Tibial artery (tissue), 4 donors: ENCODE results near the gene ISL1.

ENCODE experiments used
- DNase-seq, 2 donors: peaks; one replicate each; pipeline ENCODE4 v3.0.0-alpha.2; 2019
- H3K27ac ChIP-seq, 2 donors: fragments of 200-600 bp; sonication (generic) in 1 of 2; 1 replicate in 1 of 2; 2 replicates in 1 of 2; pipeline ENCODE4 v1.5.1; 2018 to 2019; ENCODE audit warnings: mild to moderate bottlenecking in 1 of 2
- H3K27me3 ChIP-seq, 2 donors: fragments of 200-600 bp; sonication (generic) in 1 of 2; one replicate each; pipeline versions ENCODE4 v1.5.1 to v1.6.0; 2016 to 2019
- H3K36me3 ChIP-seq, 3 donors: fragments of 200-600 bp; sonication (generic) in 2 of 3; one replicate each; pipeline ENCODE4 v1.5.1; 2016 to 2019; ENCODE audit warnings: mild to moderate bottlenecking in 2 of 3
- H3K4me1 ChIP-seq, 4 donors: fragments of 200-600 bp; sonication (generic) in 2 of 4; 1 replicate in 3 of 4; 2 replicates in 1 of 4; pipeline ENCODE4 v1.5.1; 2016 to 2019
- H3K4me3 ChIP-seq, 2 donors: fragments of 200-600 bp; sonication (generic) in 1 of 2; 1 replicate in 1 of 2; 2 replicates in 1 of 2; pipeline ENCODE4 v1.5.1; 2018 to 2019; ENCODE audit warnings: mild to moderate bottlenecking in 2 of 2
- H3K9me3 ChIP-seq, 3 donors: fragments of 200-600 bp; sonication (generic) in 1 of 3; one replicate each; pipeline ENCODE4 v1.5.1; 2016 to 2019
- intact Hi-C: fragments of 100-400 bp; cut with DNase I; formaldehyde crosslinking; loops from one replicate; pipeline ENCODE4 v1.15.0; 2023; ENCODE audit warnings: low total_unique reads
- TF ChIP-seq, protein P1 (sequence below), 2 experiments: fragments of 200-600 bp in 1 of 2; fragments of 450-650 bp in 1 of 2; IDR thresholded peaks; one replicate each; pipeline ENCODE4 v1.5.1; 2017 to 2019; ENCODE audit warnings: antibody characterized with exemption in 2 of 2, mild to moderate bottlenecking in 1 of 2, moderate library complexity in 1 of 2

ISL1 gene

DNA sequence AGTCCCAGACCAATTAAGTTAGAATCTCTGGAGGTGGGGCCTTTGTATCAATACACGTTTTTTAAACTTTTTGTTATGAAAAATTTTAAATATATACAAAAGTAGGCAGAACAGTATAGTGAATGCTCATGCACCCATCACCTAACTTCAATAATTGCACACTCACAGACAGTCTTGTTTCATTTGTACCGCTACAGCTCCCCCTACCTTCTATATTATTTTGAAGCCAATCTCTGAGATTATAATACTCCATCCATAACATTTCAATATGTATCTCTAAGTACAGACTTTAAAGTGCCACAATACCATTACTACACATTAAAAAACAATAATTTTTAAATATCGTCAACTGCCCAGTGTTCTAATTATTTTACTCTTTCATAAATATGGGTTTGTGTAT lies 32.9 kb downstream of the ISL1 start:
- Histone ChIP-seq H3K4me3 (no peak overlapping the region), H3K27ac (no peak overlapping the region), H3K9me3 (no peaks in the 10 kb centered on the region), H3K4me1 (no peaks in the 10 kb centered on the region), H3K36me3 (no peaks in the 10 kb centered on the region), H3K27me3 (no peaks in the 10 kb centered on the region)
- DNase-seq, result no peak
- TF ChIP-seq, protein P1, sequence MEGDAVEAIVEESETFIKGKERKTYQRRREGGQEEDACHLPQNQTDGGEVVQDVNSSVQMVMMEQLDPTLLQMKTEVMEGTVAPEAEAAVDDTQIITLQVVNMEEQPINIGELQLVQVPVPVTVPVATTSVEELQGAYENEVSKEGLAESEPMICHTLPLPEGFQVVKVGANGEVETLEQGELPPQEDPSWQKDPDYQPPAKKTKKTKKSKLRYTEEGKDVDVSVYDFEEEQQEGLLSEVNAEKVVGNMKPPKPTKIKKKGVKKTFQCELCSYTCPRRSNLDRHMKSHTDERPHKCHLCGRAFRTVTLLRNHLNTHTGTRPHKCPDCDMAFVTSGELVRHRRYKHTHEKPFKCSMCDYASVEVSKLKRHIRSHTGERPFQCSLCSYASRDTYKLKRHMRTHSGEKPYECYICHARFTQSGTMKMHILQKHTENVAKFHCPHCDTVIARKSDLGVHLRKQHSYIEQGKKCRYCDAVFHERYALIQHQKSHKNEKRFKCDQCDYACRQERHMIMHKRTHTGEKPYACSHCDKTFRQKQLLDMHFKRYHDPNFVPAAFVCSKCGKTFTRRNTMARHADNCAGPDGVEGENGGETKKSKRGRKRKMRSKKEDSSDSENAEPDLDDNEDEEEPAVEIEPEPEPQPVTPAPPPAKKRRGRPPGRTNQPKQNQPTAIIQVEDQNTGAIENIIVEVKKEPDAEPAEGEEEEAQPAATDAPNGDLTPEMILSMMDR (IDR thresholded peaks at IDR 0.05), result no peak
- intact Hi-C loops, result no loop called here

- DNase-seq, result no peak
- Histone ChIP-seq H3K27ac (no peak overlapping the region), H3K4me3 (no peak overlapping the region), H3K36me3 (no peaks in the 10 kb centered on the region), H3K27me3 (no peaks in the 10 kb centered on the region), H3K4me1 (no peaks in the 10 kb centered on the region), H3K9me3 (no peaks in the 10 kb centered on the region)
- intact Hi-C loops, result no loop called here
- TF ChIP-seq, protein P1 (IDR thresholded peaks at IDR 0.05), result no peak
Measured at GRCh38 chr5:51433052-51433710, 49.9 kb downstream of the ISL1 start.

DNA sequence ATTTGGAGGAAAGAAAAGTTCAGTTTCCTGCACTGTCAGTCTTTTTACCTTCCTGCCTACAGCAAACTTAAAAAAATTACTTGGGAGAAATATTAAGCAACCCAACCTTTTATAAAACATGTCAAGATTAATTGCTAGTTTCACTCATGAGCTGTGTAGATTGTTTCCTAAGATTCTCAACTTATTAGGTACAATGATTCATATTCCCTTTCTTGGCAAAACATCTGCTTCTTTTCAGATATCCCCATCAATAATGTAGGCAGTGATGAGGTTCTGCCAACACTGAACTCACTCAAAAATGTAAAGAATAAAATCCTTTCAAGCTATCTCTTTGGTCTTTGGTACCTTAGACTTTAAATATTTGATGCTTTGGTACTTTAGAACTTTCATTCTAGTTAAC lies 56.0 kb downstream of the ISL1 start:
- intact Hi-C loops, result no loop called here
- H3K4me1 ChIP-seq, result no peaks in the 10 kb centered on the region
- TF ChIP-seq, protein P1 (IDR thresholded peaks at IDR 0.05), result no peak
- DNase-seq, result no peak
- H3K4me3 ChIP-seq, result no peak overlapping the region
- H3K9me3 ChIP-seq, result no peaks in the 10 kb centered on the region
- H3K36me3 ChIP-seq, result no peaks in the 10 kb centered on the region
- no peaks in the 10 kb centered on the region for H3K27me3 ChIP-seq
- H3K27ac ChIP-seq, result no peak overlapping the region
